IMR-90 (cell line): ENCODE measurements around the gene ANGPTL1. TPM values are rescaled to one million over a fixed set of nuclear protein-coding genes. Genes with fewer than 3 reads are reported as not detected.

ENCODE experiments used
- ATAC-seq: fragments of 200-7000 bp; cut with Tn5 transposase; 2 replicates; pipeline ENCODE4 v1.9.1; 2020; ENCODE audit warnings: low read depth, mild to moderate bottlenecking, moderate library complexity
- BruUV-seq: library from RNA; stranded (reverse); fragments of 400-500 nt; replicated peaks from 2 replicates; lab custom pipeline; 2021; lab: Mats Ljungman, UMichigan
- CTCF ChIA-PET: fragments of 300-600 bp; formaldehyde crosslinking; extraction: SDS; loops from one replicate; lab custom pipeline; 2021; ENCODE audit warnings: antibody characterized with exemption; lab: Yijun Ruan, JAX
- POLR2A ChIA-PET: fragments of 300-600 bp; sonication (Branson Sonifier 250); formaldehyde crosslinking; loops from one replicate; lab custom pipeline; 2022; ENCODE audit warnings: antibody characterized with exemption; ENCODE audit not compliant: unreplicated experiment; lab: Charles Lee
- DNase-seq: peaks from one replicate; pipeline ENCODE4 v3.0.0; 2013
- H2AFZ ChIP-seq: replicated peaks from 2 replicates; pipeline ENCODE3; 2013; ENCODE audit warnings: low read length, mild to moderate bottlenecking; ENCODE audit not compliant: poor library complexity
- H2AK5ac ChIP-seq: 2 replicates; pipeline ENCODE4 v1.6.1; 2013; ENCODE audit warnings: low read depth, low read length, inconsistent platforms
- H2AK9ac ChIP-seq: replicated peaks from 2 replicates; pipeline ENCODE3; 2013; ENCODE audit warnings: mild to moderate bottlenecking, low read depth, low read length, moderate library complexity; ENCODE audit not compliant: poor library complexity
- H2BK120ac ChIP-seq: 2 replicates; pipeline ENCODE4 v1.6.1; 2013; ENCODE audit warnings: low read depth, low read length, inconsistent platforms
- H2BK15ac ChIP-seq: 3 replicates; pipeline ENCODE4 v1.6.1; 2013; ENCODE audit warnings: low read depth, low read length, inconsistent platforms
- H2BK20ac ChIP-seq: 2 replicates; pipeline ENCODE4 v1.6.1; 2013; ENCODE audit warnings: low read depth, mild to moderate bottlenecking, inconsistent platforms, low read length, moderate library complexity
- H2BK5ac ChIP-seq: 2 replicates; pipeline ENCODE4 v1.6.1; 2013; ENCODE audit warnings: mild to moderate bottlenecking, low read depth, low read length, inconsistent platforms; ENCODE audit not compliant: poor library complexity, severe bottlenecking
- H3K14ac ChIP-seq: replicated peaks from 2 replicates; pipeline ENCODE4 v1.6.1; 2013; ENCODE audit warnings: low read depth, low read length, inconsistent platforms
- H3K18ac ChIP-seq: 2 replicates; pipeline ENCODE4 v1.6.1; 2013; ENCODE audit warnings: low read depth, low read length, control low read depth
- H3K23ac ChIP-seq: 2 replicates; pipeline ENCODE4 v1.6.1; 2013; ENCODE audit warnings: low read depth, low read length, inconsistent platforms
- H3K27ac ChIP-seq: 2 replicates; pipeline ENCODE4 v1.5.1; 2013; ENCODE audit warnings: mild to moderate bottlenecking, control low read depth, low read length; ENCODE audit not compliant: insufficient read depth
- H3K27me3 ChIP-seq: 2 replicates; pipeline ENCODE4 v1.6.1; 2013; ENCODE audit warnings: low read length; ENCODE audit not compliant: control insufficient read depth, insufficient read depth
- H3K36me3 ChIP-seq: 2 replicates; pipeline ENCODE4 v1.6.1; 2013; ENCODE audit warnings: low read length, mixed read lengths; ENCODE audit not compliant: control insufficient read depth, insufficient read depth
- H3K4ac ChIP-seq: 2 replicates; pipeline ENCODE4 v1.6.1; 2013; ENCODE audit warnings: low read depth, low read length, inconsistent platforms
- H3K4me1 ChIP-seq: 2 replicates; pipeline ENCODE4 v1.6.1; 2013; ENCODE audit warnings: low read length, mixed read lengths; ENCODE audit not compliant: control insufficient read depth, insufficient read depth
- H3K4me2 ChIP-seq: 2 replicates; pipeline ENCODE4 v1.6.1; 2013; ENCODE audit warnings: low read depth, mild to moderate bottlenecking, control low read depth, low read length, moderate library complexity
- H3K4me3 ChIP-seq: 2 replicates; pipeline ENCODE4 v1.5.1; 2013; ENCODE audit warnings: low read depth, mild to moderate bottlenecking, control low read depth, low read length, moderate library complexity; ENCODE audit not compliant: insufficient read depth
- H3K56ac ChIP-seq: 2 replicates; pipeline ENCODE4 v1.6.1; 2013; ENCODE audit warnings: low read length, inconsistent platforms; ENCODE audit not compliant: insufficient read depth; ENCODE audit errors: extremely low read depth
- H3K79me1 ChIP-seq, 2 experiments: 2 replicates each; pipeline ENCODE4 v1.6.1; 2013; ENCODE audit warnings: low read length in 2 of 2, inconsistent platforms in 1 of 2, low read depth in 1 of 2
- H3K9ac ChIP-seq: 2 replicates; pipeline ENCODE4 v1.6.1; 2013; ENCODE audit warnings: low read depth, low read length, control low read depth
- H3K9me1 ChIP-seq: 2 replicates; pipeline ENCODE4 v1.6.1; 2013; ENCODE audit warnings: low read length, inconsistent platforms; ENCODE audit not compliant: insufficient read depth
- H3K9me3 ChIP-seq: 2 replicates; pipeline ENCODE4 v1.6.1; 2013; ENCODE audit warnings: low read length; ENCODE audit not compliant: control insufficient read depth, insufficient read depth
- H4K20me1 ChIP-seq: 2 replicates; pipeline ENCODE4 v1.6.1; 2013; ENCODE audit warnings: low read length, inconsistent platforms; ENCODE audit not compliant: insufficient read depth
- H4K5ac ChIP-seq: 2 replicates; pipeline ENCODE4 v1.6.1; 2013; ENCODE audit warnings: mild to moderate bottlenecking, low read depth, low read length, control low read depth
- H4K8ac ChIP-seq, 2 experiments: 2 replicates each; pipeline ENCODE4 v1.6.1; 2013; ENCODE audit warnings: low read depth in 2 of 2, low read length in 2 of 2, control low read depth in 1 of 2, inconsistent platforms in 1 of 2
- H4K91ac ChIP-seq: 2 replicates; pipeline ENCODE4 v1.6.1; 2013; ENCODE audit warnings: low read depth, low read length, inconsistent platforms; ENCODE audit not compliant: insufficient read depth
- CHD1 ChIP-seq: IDR thresholded peaks from 2 replicates; pipeline ENCODE4 v1.6.1; 2012; ENCODE audit warnings: low read depth, low read length, improper control_type of control experiment
- CTCF ChIP-seq: conservative IDR thresholded peaks from 2 replicates; pipeline ENCODE4 v1.5.1; 2012; ENCODE audit warnings: mild to moderate bottlenecking, low read depth, low read length, improper control_type of control experiment
- ELK1 ChIP-seq: fragments of 150-350 bp; IDR thresholded peaks from 2 replicates; pipeline ENCODE4 v1.6.1; 2016; ENCODE audit warnings: low read depth, mild to moderate bottlenecking, low read length, moderate library complexity, borderline replicate concordance
- MXI1 ChIP-seq: IDR thresholded peaks from 2 replicates; pipeline ENCODE4 v1.6.1; 2012; ENCODE audit warnings: low read depth, mild to moderate bottlenecking, low read length, moderate library complexity, borderline replicate concordance
- POLR2A ChIP-seq: IDR thresholded peaks from 2 replicates; pipeline ENCODE4 v1.6.1; 2012; ENCODE audit warnings: mild to moderate bottlenecking, low read depth, low read length
- SMC3 ChIP-seq: fragments of 150-350 bp; IDR thresholded peaks from 2 replicates; pipeline ENCODE4 v1.6.1; 2016; ENCODE audit warnings: low read depth, mild to moderate bottlenecking, antibody characterized with exemption, low read length, moderate library complexity
- WGBS, 2 experiments: methylation state at CpG; one replicate each; pipeline versions ENCODE4 v1.1.5 to v1.1.7; 2013; ENCODE audit warnings: missing lambda C conversion rate in 2 of 2; ENCODE audit not compliant: insufficient read length in 1 of 2; ENCODE audit errors: extremely low coverage in 2 of 2; 5-methylcytosine and 5-hydroxymethylcytosine counted together
- dilution Hi-C: fragments of 300-500 bp; cut with HindIII; formaldehyde crosslinking; loops from one replicate; pipeline ENCODE4 v1.14.3; 2018; ENCODE audit warnings: low sequenced_read_pairs; ENCODE audit not compliant: unreplicated experiment
- in situ Hi-C: fragments of 300-500 bp; cut with MboI; formaldehyde crosslinking; loops from 3 replicates; pipeline ENCODE4 v1.14.3; 2019; ENCODE audit warnings: low sequenced_read_pairs, inconsistent platforms, mixed read lengths
- intact Hi-C: fragments of 100-400 bp; cut with micrococcal nuclease; formaldehyde crosslinking; loops from 2 replicates; pipeline ENCODE4 v1.10.0; 2022
- polyA plus RNA-seq, 3 experiments: library from polyadenylated mRNA; depleted of rRNA; stranded (reverse); fragments of >200 nt; gene quantifications; 2 replicates each; pipeline ENCODE4 v1.2.3, GENCODE V29; 2012; ENCODE audit warnings: low replicate concordance in 1 of 3
- total RNA-seq: library from RNA; depleted of rRNA; stranded (reverse); fragments of >200 nt; gene quantifications from 2 replicates; pipeline ENCODE4 v1.2.3, GENCODE V29; 2012

Gene ANGPTL1
- total and polyA plus RNA-seq, 2 of the 4 experiments (the other 2 are of a cell fraction): under 0.01 to 0.03 TPM

GRCh38 chr1:178870221-178870620, 656 bp downstream of the ANGPTL1 start:
- DNase-seq (no peak), ATAC-seq (no peak)
- no peak overlapping the region for H3K4me3 ChIP-seq
- no peak overlapping the region for H2BK15ac ChIP-seq
- no peaks in the 10 kb centered on the region for H4K20me1 ChIP-seq
- H4K91ac ChIP-seq: no peak overlapping the region
- no TSS peak for BruUV-seq
- no peak overlapping the region for H2AK5ac ChIP-seq
- H2AK9ac ChIP-seq: no peak overlapping the region
- TF ChIP-seq CTCF (no peak), MXI1 (no peak), CHD1 (no peak), SMC3 (no peak), ELK1 (no peak), POLR2A (no peak)
- intact Hi-C loops (no loop called here), dilution Hi-C loops (no loop called here), in situ Hi-C loops (no loop called here)
- ChIA-PET CTCF (no interaction called here), POLR2A (no interaction called here)
- peaks cover 2% of the 10 kb centered on the region; the same call in 1 of the 2 replicates for H3K9me1 ChIP-seq
- no peaks in the 10 kb centered on the region for H3K27me3 ChIP-seq
- H2BK120ac ChIP-seq: no peak overlapping the region
- no peak overlapping the region for H3K56ac ChIP-seq
- H3K14ac ChIP-seq: no peak overlapping the region
- no peak overlapping the region; the same call in 1 of the 2 replicates for H3K9ac ChIP-seq
- no peak overlapping the region for H3K18ac ChIP-seq
- no peak overlapping the region for H3K4ac ChIP-seq
- no peak overlapping the region for H3K4me2 ChIP-seq
- no peak overlapping the region for H3K27ac ChIP-seq
- H3K9me3 ChIP-seq: no peaks in the 10 kb centered on the region
- peaks cover 3 to 9% of the 10 kb centered on the region in 2 experiments; a peak in 2 of 4 replicates for H3K79me1 ChIP-seq
- peaks cover 5% of the 10 kb centered on the region for H3K4me1 ChIP-seq
- no peak overlapping the region for H2BK20ac ChIP-seq
- peaks cover 4% of the 10 kb centered on the region for H3K36me3 ChIP-seq
- no peak overlapping the region for H2BK5ac ChIP-seq
- H3K23ac ChIP-seq: no peak overlapping the region
- no peak overlapping the region for H4K5ac ChIP-seq
- no peak overlapping the region for H4K8ac ChIP-seq
- WGBS, 2 experiments: no CpG with 5 or more reads among the region's 1 CpG
- H2AFZ ChIP-seq: no peak overlapping the region
